ENCODE data around the gene MYO7B. TPM values are rescaled to one million over a fixed set of nuclear protein-coding genes. Genes with fewer than 3 reads are reported as not detected.

MYO7B gene
- total RNA-seq, 4 donors from 2014 or later, result 0.56 TPM; not detected in 3

DNA sequence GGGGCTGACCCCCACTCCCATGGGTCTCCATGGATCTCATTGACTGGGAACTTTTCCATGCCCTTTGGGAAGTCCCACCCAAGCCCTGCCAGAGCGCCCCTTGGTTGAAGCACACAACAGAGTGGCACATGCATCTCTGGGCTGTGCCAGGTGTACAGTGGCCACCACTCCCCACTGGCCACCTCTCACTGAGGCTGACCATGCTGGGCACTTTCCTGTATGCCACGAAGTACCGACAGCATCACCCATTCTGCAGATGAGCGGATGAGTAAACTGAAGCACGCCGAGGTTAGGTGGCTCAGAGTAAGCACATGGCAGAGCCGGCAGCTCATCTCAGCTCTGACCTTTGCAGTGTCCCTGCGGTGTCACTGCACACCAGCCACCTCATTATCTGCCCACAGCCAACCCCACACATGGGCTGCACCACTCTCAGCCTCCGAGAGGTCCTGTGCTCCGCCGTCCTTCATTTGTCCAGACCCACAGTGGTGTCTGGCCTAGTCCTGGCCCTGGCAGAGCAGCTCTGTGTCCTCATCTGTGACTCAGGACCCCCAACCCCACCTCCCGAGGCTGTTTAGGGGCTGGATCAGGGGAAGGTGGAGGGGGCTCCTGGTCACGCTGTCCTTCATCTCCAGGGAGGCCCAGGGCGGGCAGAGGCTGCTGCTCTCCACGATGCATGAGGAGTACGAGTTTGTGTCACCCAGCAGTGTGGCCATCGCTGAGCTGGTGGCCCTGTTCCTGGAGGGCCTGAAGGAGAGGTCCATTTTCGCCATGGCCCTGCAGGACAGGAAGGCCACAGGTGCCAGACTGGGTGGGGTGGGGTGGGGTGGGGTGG, 92.5 kb downstream of the MYO7B start:
- Histone ChIP-seq H3K4me3 (replicated peaks in 1 of 3) (no peak overlapping the region), H3K9me3 (no peaks in the 10 kb centered on the region), H3K27ac (no peak overlapping the region), H3K4me1 (no peaks in the 10 kb centered on the region), H3K27me3 (no peaks in the 10 kb centered on the region), H3K36me3 (no peaks in the 10 kb centered on the region)
- no peak for DNase-seq
- WGBS, 2 donors, result 82 to 85% methylated on average over 15 of the region's 18 CpGs
- intact Hi-C loops (cut with DNase I), result no loop called here
- TF ChIP-seq, protein P1, sequence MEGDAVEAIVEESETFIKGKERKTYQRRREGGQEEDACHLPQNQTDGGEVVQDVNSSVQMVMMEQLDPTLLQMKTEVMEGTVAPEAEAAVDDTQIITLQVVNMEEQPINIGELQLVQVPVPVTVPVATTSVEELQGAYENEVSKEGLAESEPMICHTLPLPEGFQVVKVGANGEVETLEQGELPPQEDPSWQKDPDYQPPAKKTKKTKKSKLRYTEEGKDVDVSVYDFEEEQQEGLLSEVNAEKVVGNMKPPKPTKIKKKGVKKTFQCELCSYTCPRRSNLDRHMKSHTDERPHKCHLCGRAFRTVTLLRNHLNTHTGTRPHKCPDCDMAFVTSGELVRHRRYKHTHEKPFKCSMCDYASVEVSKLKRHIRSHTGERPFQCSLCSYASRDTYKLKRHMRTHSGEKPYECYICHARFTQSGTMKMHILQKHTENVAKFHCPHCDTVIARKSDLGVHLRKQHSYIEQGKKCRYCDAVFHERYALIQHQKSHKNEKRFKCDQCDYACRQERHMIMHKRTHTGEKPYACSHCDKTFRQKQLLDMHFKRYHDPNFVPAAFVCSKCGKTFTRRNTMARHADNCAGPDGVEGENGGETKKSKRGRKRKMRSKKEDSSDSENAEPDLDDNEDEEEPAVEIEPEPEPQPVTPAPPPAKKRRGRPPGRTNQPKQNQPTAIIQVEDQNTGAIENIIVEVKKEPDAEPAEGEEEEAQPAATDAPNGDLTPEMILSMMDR (IDR thresholded peaks at IDR 0.05), result no peak
- TF ChIP-seq POLR2A (IDR thresholded peaks at IDR 0.05), result no peak

DNA sequence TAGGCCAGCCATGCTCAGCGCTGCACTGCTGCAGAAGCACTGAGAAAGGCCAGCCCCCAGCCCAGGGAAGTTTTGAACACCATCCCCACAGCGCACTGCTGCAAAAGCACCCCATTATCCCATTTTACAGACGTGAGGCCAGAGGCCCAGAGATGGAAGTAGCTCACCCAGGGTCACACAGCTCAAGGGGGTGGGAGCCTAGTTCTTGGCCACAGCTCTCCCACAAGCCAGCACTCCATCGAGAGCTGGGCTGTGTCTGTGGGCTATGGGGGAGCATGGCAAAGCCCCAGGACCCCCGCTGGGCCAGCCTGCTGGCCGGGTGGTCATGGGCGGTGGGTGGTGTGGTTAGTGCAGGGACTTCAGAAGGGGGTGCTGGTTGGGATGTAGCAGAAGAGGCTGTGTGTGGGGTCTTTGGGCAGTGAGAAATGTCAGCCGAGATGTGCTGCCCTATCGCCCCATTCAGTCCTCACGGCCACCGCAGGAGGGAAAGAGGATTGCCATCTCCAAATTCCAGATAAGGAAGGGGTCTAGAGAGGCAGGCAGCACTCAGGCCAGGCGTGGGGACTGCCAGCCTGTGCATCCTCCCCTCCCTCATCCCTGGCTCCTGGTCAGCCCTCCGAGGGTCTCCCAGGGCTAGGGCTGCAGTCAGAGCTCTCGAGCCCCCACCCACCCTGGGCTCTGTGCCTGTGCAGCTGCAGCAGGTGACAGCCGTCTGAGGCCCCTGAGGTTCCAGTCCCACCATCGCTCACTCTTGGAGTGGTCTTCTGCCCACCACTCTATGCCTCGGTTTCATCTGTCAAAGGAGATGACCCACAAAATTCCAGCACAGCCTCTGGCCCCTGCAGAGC, 93.5 kb downstream of the MYO7B start:
- Histone ChIP-seq H3K9me3 (no peaks in the 10 kb centered on the region), H3K27me3 (no peaks in the 10 kb centered on the region), H3K36me3 (no peaks in the 10 kb centered on the region), H3K4me3 (replicated peaks in 1 of 3) (no peak overlapping the region), H3K4me1 (peaks cover 0 to 8% of the 10 kb centered on the region in 2 donors), H3K27ac (no peak overlapping the region)
- TF ChIP-seq POLR2A (IDR thresholded peaks at IDR 0.05), result no peak
- TF ChIP-seq, protein P1 (IDR thresholded peaks at IDR 0.05), result no peak
- intact Hi-C loops (cut with DNase I), result no loop called here
- 79 to 92% methylated on average over 12 to 16 of the region's 17 CpGs for WGBS, 2 donors
- no peak for DNase-seq

DNA sequence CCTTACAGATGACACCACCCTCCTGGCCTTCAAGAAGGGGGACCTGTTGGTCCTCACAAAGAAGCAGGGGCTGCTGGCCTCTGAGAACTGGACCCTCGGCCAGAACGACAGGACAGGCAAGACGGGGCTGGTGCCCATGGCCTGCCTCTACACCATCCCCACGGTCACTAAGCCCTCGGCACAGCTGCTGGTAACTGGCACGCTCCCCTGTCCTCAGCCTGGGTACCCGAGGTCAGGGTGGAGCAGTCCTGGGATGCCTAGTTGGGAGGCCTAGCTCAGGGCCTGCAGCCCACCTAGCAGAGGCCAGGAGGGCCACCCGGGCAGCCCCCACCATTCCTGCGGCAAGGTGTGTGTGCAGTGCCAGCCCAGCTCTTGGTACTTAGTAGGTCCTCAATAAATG, 94.2 kb downstream of the MYO7B start:
- no peak overlapping the region for H3K4me3 ChIP-seq (replicated peaks in 1 of 3)
- H3K9me3 ChIP-seq, result no peaks in the 10 kb centered on the region
- no peaks in the 10 kb centered on the region for H3K36me3 ChIP-seq
- TF ChIP-seq, protein P1 (IDR thresholded peaks at IDR 0.05), result no peak
- no peak for TF ChIP-seq POLR2A (IDR thresholded peaks at IDR 0.05)
- DNase-seq, result no peak
- H3K4me1 ChIP-seq, result peaks cover 0 to 15% of the 10 kb centered on the region in 2 donors
- intact Hi-C loops (cut with DNase I), result no loop called here
- no peaks in the 10 kb centered on the region for H3K27me3 ChIP-seq
- WGBS, 2 donors, result 74 to 100% methylated on average over 1 to 9 of the region's 9 CpGs
- H3K27ac ChIP-seq, result no peak overlapping the region

DNA sequence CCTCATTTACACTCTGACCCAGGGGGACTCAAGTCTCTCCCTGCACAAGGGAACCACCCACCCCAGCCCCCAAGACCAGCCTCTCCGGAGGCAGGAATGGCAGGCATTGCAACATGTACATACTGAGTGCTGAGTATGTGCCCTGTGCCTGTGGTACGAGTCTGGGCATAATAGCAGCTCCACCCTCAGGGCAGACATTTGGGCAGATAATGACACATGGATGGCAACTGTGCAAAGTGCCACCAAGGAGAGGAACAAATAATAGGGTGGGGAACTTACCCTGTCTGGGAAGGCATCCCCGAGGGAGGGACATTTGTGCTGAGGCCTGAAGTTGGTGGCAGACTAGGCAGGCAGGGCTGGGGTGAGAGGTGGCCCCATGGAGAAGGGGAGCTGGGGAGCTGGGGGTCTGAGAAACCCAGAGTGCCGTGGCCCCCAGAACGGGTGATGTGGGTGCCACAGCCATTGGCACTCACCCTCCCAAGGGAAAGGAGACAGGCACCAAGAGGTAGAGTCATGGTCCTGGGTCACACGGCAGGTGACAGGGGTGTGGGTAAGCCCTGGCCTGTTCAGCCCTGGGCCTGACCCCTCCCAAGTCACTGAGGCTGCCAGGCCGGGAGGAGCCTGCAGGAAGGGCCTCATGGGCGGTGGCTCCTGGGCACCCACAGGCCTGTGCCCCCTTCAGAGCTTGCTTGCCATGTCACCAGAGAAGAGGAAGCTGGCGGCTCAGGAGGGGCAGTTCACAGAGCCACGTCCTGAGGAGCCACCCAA, 94.8 kb downstream of the MYO7B start:
- WGBS, 2 donors, result 69 to 84% methylated on average over 6 to 7 of the region's 10 CpGs
- intact Hi-C loops (cut with DNase I), result no loop called here
- DNase-seq, result no peak

DNA sequence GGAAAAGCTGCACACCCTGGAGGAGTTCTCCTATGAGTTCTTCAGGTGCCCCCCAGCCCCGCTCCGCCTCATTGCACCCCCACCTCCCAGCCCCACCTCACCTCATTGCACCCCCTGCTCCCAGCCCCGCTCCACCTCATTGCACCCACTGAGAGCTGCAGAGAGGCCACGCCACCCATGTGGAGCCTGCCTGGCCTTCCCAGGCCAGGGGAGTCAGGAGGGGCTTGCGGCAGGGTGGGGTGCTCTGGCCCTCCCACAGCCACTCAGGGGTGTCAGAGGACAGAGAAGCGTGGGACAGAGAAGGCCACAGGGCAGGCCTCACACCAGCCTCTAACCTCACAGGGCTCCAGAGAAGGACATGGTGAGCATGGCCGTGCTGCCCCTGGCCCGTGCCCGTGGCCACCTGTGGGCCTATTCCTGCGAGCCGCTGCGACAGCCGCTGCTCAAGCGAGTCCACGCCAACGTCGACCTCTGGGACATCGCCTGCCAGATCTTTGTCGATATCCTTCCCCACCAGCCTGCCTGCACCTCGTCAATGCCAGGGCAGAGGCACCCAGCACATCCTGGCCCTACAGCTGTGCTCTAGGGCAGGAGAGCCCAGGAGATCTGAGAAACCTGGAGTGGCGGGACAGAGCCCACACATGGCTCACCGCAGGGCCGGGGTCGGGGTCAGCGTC, 95.5 kb downstream of the MYO7B start:
- Histone ChIP-seq H3K4me1 (peaks cover 0 to 15% of the 10 kb centered on the region in 2 donors), H3K36me3 (no peaks in the 10 kb centered on the region), H3K9me3 (no peaks in the 10 kb centered on the region), H3K27me3 (no peaks in the 10 kb centered on the region), H3K4me3 (replicated peaks in 1 of 3) (no peak overlapping the region), H3K27ac (no peak overlapping the region)
- no peak for TF ChIP-seq POLR2A (IDR thresholded peaks at IDR 0.05)
- TF ChIP-seq, protein P1 (IDR thresholded peaks at IDR 0.05), result no peak
- intact Hi-C loops (cut with DNase I), result no loop called here
- 91 to 92% methylated on average over 4 to 18 of the region's 25 CpGs for whole genome bisulfite sequencing, 2 donors
- no peak for DNase-seq

More for the DNA sequence above, 94.8 kb downstream of the MYO7B start:
- Histone ChIP-seq H3K27me3 (no peaks in the 10 kb centered on the region), H3K4me1 (peaks cover 0 to 15% of the 10 kb centered on the region in 2 donors), H3K9me3 (no peaks in the 10 kb centered on the region), H3K36me3 (no peaks in the 10 kb centered on the region), H3K4me3 (replicated peaks in 1 of 3) (no peak overlapping the region), H3K27ac (no peak overlapping the region)
- no peak for TF ChIP-seq POLR2A (IDR thresholded peaks at IDR 0.05)

Measured in thyroid gland (tissue), 4 donors.